ENCODE data around the gene KICS2.

GRCh38 chr12:64225626-64226025 is 3.5 kb upstream of the KICS2 start:
- TF ChIP-seq CTCF (IDR thresholded peaks at IDR 0.05; ENCODE audit: poor library complexity) (no peak), EZH2 (IDR thresholded peaks at IDR 0.05; ENCODE audit: borderline replicate concordance) (no peak), EZH2phosphoT487 (IDR thresholded peaks at IDR 0.05; ENCODE audit: low read depth, severe bottlenecking, unreplicated experiment) (no peak)
